Measurements from ENCODE around the gene JUN.
A peak's percentile ranks its signal among the peaks of the same experiment; 100 is the strongest.

The JUN gene

DNA sequence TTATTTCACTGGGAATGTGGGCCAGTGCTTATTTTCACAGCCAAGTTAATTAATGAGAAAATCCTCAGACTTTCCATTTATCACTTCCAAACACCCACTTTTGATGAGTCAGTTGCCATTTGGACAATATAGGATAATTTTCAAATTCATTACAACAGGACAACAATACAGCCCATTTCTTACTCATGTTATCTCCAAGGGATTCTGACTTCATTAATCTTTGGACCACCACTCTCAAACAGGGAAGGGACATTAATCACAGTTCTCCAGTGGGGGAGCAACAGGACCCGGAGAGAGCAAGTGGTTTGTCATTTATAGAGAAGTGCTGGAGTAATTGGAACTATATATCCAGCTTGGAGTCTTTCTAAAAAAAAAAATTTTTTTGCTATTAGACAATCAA, 38.7 kb downstream of the JUN start:
- no peak for TF ChIP-seq CTCF (IDR thresholded peaks at IDR 0.05; ENCODE audit: low read length, missing control alignments)
- H3K4me3 ChIP-seq (replicated peaks; ENCODE audit: low read depth, low read length) = no peak overlapping the region
- no peak for DNase-seq (ENCODE audit: low read depth)

- DNase-seq (ENCODE audit: low read depth) = no peak
- no peak overlapping the region for H3K4me3 ChIP-seq (replicated peaks; ENCODE audit: low read depth, low read length)
- no peak for TF ChIP-seq CTCF (IDR thresholded peaks at IDR 0.05; ENCODE audit: low read length, missing control alignments)
Observed at GRCh38 chr1:58741678-58742553, 41.9 kb downstream of the JUN start.

DNA sequence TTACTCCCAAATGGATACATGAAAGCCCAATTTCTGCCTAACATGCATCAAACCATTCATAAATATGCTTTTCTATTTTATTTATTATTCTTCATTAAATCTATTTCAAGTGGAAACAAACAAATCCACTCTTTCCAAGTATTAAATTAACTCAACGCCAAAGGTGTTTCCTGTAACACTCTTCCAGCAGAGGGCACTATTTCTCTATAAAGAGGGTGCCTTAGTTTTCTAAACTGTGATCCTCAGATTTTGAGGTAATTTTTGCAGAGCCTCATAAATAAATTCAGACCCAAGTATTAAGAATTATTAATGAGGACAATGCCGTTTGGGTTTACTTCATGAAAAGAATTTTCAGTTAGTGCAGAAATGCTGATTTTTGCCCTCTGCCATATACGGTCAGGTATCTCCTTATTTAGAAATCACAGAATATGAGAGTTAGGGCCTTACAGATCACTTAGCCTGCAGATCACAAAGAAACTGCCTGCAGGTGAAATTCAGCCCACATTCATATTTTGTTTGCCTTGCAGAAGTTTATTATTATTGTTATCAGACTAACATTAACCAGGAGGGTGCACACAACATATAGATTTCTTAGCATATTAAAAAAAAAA, 43.9 kb downstream of the JUN start:
- H3K4me3 ChIP-seq (replicated peaks; ENCODE audit: low read depth, low read length) = no peak overlapping the region
- DNase-seq (ENCODE audit: low read depth) = peak; percentile 81
- TF ChIP-seq CTCF (IDR thresholded peaks at IDR 0.05; ENCODE audit: low read length, missing control alignments) = peak; percentile 76

DNA sequence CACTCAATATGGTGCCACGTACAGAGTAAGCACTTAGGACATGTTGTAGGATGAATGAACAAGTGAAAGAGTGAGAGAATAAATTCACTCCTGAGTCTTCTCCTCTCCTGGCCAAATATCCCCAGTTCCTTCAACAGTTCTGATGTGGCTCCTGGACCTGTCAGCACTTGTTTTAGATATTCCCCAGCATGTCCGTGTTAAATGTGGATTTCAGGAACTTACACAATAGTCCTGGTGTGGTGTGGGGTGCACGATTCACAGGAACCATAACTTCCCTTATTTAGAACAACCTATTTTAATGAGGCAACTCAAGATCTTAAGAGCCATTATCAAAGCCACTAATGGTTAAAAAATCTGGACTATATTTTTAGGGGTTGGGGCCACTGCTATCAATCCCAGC, 45.0 kb downstream of the JUN start:
- no peak overlapping the region for H3K4me3 ChIP-seq (replicated peaks; ENCODE audit: low read depth, low read length)
- DNase-seq (ENCODE audit: low read depth) = peak; percentile 55
- no peak for TF ChIP-seq CTCF (IDR thresholded peaks at IDR 0.05; ENCODE audit: low read length, missing control alignments)

GRCh38 chr1:58735586-58735985, 48.3 kb downstream of the JUN start:
- H3K4me3 ChIP-seq (replicated peaks; ENCODE audit: low read depth, low read length) = no peak overlapping the region
- no peak for DNase-seq (ENCODE audit: low read depth)
- no peak for TF ChIP-seq CTCF (IDR thresholded peaks at IDR 0.05; ENCODE audit: low read length, missing control alignments)

GRCh38 chr1:58734630-58735029, 49.2 kb downstream of the JUN start:
- no peak for TF ChIP-seq CTCF (IDR thresholded peaks at IDR 0.05; ENCODE audit: low read length, missing control alignments)
- DNase-seq (ENCODE audit: low read depth) = no peak
- no peak overlapping the region for H3K4me3 ChIP-seq (replicated peaks; ENCODE audit: low read depth, low read length)

Measured in fibroblast of pulmonary artery (primary cell).